CD4-positive, alpha-beta T cell treated with Interleukin-21 for 1 hour (primary cell): Measurements from ENCODE around the gene ZDHHC11B.
"Not testable (repeated sequence)": the region's sequence is repeated elsewhere in the genome, so short reads cannot be mapped to it uniquely, and the experiment has no call there.

Experiments used
- DNase-seq: peaks from one replicate; pipeline ENCODE4 v3.0.0-alpha.2; 2020

ZDHHC11B gene

DNA sequence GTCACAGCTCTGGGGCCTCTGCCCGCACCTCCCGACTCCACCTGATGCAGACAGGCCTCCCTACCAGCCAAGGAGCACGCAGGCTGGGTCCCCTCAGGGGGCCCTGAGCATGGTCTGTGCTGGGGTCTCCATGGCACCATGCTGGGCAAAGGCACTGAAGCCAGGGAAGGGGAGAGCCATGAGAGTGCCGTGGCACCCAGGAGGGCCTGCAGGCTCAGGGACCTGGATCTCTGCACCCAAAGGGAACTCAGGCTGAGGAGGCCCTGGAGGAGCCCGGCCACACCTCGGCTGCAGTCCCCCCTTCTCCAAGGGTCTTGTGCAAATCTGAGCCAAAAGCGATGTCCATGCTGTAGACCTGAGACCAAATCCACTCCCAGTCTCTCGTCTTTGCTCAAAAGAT is 32.5 kb downstream of the ZDHHC11B start:
- DNase-seq, result not testable (repeated sequence)

DNA sequence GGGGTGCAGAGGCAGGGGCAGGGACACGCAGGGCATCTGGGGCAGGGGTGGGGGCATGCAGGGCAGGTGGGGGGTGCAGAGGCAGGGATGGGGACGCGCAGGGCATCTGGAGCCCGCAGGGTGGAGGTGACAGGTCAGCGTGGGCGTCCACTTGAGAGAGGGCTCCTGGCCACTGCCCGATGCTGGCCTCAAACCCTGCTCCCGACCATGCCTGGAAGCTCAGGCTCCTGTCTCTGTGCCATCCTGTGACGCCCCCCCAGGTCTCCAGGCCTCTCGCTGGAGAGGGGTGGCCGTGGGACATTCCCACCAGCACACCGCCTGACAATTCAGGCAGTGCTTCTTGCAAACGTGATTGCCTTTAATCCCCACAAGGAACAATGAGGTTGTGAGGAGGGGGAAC is 33.0 kb downstream of the ZDHHC11B start:
- no peak for DNase-seq

DNA sequence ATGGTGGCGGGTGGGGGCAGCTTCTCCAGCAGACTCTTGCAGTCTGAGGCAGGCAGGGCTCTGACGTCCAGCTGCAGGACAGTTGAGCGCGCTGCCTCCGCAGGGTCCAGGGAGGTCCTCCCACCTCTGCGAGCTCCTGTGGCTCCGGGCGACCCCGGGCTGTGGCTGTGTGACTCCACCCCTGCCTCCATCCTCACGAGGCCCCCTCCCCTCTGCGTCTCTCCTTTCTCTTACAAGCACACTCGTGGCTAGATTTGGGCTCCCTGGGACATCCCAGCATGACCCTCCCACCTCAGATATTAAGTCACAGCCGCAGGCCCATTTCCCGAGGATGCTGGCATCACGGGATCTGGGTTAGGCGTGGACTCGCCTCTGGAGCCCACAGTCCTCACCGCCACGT is 34.3 kb downstream of the ZDHHC11B start:
- not testable (repeated sequence) for DNase-seq

DNA sequence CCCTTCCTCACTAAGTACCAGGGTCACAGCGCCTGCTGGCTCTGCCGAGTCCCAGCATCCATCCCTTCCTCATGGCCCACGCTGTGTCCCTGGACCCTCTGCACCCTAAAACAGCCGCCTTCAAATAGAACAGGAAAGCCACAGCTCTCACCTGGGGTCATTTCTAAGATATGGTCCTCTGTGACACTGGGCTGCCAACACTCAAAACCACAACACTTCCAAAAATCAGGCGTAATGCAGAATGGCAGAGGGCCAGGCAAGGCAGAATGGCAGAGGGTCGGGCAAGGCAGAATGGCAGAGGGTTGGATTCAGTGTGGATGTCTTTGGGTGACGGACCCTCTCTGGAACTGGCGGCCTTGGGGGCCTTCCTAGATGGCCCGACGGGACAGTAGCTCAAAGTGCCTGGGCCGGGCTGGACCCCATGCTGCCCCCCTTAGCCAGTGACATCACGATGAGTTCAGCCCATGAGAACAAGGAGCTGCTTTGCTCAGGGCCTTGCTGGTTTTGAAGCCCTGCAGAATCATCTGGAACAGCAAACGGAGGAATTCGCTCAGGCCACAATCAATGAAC is 35.3 kb downstream of the ZDHHC11B start:
- no peak for DNase-seq

DNA sequence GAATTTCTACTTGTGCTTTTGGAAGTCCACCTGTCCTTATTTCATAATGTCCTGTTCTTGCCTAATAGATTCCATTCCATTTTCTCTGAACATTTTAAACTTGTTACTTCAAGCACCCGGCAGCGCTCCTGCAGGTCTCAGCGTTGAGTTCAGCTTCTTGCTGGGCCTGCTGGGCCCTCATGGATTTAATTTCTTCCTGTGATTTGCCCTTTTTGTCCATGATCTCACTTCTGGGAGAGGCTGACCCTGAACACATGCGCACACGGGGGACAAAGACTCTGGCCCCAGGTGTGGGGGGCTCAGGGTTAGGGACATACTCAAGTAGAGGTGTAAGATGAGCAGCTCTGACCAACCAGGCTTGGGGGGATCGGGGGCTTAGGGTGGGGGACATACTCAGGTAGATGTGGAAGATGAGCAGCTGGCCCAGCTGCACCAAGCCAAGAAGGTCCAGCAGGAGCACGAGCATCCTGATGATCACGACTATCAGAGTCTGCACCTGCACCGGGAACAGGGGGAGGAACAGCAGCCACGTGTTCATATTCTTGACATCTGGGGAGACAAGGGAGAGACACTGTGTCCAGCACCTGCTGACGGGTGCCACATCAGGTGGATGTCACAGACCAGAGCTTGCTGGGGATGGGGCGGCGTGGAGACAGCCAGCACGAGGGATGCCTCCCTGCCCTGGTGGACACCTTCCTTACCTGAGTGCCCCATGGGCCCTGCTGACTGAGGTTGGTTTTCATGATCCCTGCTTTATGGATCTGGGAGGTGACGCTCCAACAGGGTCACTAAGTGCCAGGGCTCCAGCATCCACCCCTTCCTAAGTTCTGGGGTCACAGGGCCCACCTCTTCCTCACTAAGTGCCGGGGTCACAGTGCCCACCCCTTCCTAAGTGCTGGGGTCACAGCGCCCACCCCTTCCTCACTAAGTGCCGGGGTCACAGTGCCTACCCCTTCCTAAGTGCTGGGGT is 36.2 kb downstream of the ZDHHC11B start:
- not testable (repeated sequence) for DNase-seq

DNA sequence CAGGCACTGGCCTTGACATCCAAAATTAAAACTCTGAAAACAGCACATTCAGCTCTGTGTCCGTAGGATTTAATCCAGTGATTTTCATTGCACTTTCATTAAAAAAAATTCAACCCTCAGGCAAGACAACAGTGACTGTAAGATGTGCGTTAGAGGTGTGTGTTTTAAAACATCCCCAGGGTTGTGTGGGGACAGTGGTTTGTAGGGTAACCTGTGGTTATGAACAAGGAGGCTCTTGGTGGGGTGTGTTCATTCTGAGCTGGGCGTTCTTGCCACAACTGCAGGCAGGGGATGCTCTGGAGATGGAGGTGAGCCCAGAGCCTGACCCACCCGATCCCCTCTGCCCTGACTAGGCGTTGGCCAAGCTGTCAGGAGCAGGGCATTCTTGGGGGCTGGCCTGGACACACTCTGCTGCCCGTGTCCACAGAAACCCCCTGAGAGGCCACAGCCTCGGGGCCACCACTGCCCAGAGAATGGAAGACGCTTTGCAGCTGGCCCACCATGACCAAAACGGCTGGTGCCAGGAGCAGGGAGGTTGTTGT is 37.2 kb downstream of the ZDHHC11B start:
- not testable (repeated sequence) for DNase-seq

DNA sequence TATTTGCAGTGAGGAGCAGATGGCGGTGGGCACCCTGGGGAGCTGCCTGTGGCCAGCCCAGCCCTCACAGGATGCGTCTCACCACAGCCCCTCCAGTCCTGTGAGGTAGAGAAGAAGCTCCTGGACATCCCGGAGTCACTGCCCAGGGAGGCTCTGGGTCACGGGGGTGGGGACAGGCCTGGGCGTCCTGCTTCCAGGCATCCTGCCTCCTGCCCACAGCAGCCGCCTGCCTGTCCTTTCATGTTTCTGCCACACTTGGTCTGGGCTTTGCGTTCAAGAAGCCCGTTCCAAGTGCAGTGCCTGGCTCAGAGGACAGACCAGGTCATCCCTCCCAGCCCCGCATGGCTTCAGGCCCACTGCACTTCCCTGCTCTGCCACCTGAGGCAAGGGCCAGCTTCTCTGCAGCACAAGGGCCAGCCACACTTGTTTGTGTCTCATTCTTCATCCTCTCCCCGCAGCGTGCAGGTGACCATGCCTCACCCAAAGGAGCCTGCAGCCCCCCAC is 38.2 kb downstream of the ZDHHC11B start:
- DNase-seq, result no peak

DNA sequence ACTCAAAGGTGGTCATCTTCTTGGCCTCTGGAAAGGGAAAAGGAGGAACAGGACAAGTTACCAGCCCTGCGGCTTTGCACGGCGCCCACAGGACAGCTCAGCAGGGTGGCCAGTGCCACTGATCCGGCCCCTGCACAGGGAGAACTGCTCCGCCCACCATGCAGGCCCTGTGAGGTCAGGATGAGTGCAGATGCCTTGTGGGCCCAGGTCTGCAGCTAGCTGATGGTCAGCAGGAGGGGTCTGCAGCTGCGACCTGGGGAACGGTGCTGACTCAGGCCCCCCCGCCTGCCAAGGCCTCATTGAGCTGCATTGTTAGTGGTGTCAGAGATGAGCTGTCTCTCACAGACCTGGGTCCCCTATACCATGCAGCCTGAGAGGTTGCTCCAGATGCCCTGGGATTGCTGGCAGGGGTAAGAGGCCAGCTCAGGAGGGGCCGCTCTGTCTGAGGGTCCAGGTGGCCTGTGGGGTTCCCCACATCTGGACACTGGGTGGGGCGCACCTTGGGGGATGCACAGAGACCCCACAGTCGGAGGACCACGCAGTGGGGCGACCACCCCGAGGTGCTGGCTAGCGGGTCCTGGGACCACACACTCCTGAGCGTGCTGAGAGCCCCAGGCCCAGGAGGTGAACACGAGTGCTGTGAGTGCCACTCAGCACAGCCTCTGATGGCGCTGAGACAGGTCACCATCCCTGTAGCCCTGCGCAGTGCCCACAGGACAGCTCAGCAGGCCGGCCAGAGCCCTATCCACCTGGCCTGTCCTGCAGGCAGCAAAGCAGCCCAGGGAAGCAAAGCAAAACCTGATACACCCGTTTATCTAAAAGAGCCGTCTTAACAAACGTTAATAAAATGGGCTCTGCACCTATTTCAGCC is 39.0 kb downstream of the ZDHHC11B start:
- DNase-seq, result not testable (repeated sequence)

DNA sequence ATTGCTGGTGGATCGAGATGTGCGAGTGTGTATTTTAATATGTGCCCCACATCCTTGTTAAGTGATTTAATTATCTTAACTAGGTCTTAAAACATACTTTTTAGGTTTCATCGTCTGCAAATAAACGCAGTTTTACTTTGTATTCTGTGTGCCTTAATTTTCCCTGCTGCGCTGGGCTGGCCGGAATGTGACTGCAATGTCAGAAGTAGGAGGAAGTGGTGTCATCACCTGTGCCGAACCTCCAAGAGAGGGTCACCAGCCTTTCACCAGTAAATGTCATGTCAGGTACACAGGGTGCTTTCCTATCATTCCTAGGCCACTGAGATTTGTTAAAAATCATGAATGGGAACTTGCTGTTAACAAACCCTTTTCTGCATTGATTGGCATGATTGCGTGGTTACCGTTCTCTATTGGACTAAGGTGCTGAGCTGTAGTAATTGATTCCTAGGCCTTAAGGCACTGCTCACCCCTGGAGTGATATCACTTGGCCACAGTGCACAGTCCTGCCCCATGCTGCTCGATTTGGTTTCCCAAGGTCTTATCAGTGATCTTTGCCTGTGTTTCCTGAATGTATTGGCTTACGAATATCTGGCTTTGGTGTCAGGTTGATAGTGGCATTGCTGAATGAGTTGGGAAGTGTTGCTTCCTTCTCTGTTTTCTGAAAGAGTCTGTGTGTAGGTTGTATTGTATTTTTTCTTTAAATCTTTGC is 40.7 kb downstream of the ZDHHC11B start:
- not testable (repeated sequence) for DNase-seq

DNA sequence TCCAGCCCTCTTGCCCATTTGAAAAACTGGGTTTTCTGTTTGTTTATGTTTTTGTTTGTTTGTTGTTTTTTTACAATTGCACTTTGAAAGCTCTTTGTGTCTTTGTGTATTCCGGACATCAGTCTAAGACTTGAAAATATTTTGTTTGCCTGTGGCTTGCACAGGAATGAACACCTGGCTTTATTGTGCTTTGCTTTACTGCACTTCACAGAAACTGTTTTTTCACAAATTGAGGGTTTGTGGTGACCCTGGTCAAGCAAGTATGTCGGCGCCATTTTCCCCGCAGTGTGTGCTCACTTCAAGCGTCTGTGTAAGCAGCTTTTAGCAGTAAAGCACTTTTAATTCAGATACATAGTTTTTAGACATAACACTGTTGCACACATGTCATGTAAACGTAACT is 42.3 kb downstream of the ZDHHC11B start:
- DNase-seq, result not testable (repeated sequence)

DNA sequence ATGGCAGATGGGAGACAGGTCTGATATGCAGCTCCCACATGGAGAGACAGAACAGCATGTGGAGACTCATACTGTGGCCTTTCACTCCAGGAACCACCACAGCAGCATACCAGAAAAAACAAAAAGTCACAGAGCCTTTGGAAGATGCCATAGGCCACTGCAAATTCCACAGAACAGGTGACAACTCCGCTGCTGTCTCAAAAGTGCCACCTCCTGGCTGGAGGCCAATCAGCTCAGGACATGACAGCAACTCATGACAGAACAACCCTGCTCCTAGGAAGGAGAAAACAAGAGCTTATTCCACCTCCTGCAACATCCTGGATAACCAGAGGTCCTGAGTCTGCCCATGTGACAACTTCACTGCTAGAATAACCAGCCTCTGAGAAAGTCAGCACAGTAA is 50.4 kb downstream of the ZDHHC11B start:
- not testable (repeated sequence) for DNase-seq

DNA sequence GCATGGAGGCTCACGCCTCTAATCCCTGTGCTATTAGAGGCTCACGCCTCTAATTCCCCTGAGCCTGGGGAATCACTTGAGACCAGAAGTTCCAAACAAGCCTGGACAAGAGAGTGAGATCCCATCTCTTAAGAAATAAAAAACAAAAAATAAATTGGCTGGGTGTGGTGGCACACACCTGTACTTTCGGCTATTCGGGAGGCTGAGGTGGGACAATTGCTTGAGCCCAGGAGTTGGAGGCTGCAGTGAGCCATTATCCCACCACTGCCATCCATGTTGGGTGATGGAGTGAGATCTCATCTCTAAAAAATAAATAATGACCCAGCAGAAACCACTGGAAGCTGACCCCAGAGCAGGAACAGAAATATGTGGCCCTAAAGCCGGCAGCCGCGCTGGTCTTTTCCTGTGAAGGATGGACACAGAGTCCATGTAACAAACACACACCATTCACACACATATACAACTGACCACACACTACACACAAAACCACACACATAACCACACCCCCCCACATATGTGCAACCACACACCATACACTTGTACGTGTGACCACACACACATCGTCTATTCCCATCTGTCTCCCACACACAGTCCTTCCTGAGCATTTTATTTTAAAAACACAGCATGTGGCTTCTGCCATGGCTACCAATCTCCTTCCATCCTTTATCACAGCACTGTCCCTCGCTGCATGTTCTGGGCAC is 51.6 kb downstream of the ZDHHC11B start:
- DNase-seq, result not testable (repeated sequence)

DNA sequence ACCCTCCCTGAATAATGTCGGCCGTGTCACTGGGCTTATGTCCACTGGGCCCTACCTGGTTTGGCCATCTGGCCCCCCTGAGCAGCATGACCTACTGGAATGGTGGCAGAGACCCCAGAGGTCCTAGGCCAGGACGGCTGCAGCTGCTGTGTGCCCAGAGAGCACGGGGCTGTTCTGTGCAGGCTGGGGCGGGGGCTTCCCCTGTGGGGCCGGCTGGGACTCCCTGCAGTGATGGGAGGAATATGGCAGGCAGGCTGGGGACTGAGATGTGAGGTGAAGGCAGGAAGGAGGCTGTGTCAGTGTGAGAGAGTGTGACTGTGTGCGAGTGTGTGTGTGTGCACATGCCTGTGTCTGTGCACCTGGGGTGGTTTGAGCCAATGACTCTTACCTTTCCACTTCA is 55.3 kb downstream of the ZDHHC11B start:
- not testable (repeated sequence) for DNase-seq

DNA sequence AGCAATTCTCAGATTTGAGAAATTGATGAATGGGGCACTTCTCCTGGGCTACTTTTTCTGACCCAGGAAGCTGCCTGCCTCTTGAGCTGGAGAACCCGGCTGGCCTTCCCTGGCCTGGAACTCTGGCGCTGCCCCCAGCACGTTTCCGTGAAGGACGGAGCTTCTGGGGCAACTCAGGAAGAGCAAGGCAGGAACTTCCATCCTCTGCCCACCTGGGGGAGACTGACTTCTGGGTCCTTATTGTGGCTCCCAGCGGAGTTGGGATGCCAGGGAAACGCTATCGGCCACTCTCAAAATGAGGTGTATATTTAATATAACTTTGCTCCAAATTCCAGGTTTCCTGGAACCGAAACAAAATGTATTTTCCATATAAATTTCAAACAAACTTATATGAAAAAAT is 57.4 kb downstream of the ZDHHC11B start:
- DNase-seq, result not testable (repeated sequence)

DNA sequence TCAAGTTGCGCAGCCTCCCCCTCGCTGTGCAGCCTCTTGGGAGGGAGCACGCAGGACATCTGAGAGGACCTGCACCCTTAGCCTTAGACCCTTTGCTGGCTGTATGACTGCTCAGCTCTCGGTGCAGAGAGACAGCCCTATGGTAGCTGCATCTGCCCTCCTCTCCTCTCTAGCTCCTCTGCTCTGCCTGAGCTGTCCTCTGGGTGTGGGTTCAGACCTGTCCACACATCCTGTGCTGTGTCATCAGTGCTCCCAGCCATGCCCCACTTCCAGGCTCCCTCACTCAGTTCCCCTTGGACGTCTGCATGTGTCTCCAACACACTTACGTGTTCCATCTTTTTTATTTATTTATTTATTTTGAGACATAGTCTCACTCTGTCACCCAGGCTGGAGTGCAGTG is 60.7 kb downstream of the ZDHHC11B start:
- DNase-seq, result not testable (repeated sequence)

DNA sequence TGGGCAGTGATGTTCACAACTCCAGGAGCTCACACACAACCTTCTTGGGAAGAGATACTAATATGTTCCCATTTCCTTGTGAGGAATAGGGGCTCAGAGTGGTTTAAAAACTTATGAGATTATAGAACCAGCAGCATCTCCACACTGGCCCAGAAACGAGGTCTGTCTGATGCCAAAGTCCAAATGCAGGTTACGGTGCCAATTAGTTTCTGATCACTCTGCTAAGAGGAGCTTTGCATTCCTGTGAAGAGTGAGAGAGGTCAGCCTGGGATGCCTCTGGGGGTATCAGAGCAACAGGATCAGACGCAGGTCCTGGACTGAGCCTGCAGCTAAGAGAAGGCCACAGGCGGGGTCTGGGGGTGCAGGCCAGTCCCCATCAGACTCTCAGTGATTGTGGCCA is 61.2 kb downstream of the ZDHHC11B start:
- not testable (repeated sequence) for DNase-seq

DNA sequence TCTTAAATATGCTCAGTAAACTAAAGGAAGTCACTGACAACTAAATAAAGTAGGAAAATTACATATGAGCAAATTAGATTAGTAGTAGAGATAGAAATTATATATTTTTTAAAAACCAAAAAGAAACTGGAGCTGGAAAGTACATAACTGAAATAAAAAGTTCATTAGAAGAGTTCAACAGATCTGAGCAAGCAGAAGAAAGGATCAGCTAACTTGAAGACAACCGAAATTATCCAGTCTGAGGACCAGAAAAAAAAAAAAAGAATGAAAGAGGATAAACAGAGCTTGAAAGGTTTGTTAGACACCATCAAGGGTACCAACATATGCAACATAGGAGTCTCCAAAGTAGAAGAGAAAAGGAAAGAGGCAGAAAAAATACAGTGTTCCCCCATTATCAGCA is 65.2 kb downstream of the ZDHHC11B start:
- not testable (repeated sequence) for DNase-seq

DNA sequence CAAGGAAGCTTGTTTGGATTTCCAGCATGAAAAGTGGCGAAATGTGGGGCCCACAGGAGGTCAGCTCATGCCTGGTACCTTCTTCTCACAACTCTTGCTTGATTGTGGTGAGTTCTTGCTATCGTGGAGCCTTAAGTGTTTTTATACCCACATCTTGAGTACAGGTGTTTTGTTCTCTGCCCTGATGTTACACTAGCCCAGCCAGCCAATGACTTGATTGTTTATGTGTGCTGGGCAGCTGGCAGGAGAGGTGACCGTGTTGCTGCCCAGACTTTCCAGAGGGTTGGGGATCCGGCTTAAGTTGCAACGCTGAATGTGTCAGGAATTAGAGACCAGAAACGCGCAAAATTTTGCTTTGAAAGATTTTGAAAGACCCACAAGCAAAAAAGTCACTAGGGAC is 67.4 kb downstream of the ZDHHC11B start:
- DNase-seq, result no peak

DNA sequence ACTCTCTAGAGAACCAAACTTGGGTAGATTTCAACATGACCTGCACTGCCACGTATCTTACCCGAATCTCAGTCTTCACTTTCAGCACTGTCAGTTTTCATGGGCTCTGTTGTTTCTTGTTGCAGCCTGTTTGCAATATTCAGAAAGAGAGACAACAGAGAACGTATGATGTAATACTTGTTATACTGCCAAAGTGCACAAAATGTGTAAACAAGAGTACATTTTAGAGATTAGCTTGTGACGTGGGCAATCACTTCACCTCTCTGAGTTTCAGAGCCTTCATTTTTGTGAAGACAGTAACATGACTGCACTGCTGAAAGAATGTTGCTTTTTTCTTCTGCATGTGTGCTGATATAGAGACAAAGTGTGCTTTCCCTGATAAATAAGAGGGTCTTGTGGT is 67.8 kb downstream of the ZDHHC11B start:
- not testable (repeated sequence) for DNase-seq

DNA sequence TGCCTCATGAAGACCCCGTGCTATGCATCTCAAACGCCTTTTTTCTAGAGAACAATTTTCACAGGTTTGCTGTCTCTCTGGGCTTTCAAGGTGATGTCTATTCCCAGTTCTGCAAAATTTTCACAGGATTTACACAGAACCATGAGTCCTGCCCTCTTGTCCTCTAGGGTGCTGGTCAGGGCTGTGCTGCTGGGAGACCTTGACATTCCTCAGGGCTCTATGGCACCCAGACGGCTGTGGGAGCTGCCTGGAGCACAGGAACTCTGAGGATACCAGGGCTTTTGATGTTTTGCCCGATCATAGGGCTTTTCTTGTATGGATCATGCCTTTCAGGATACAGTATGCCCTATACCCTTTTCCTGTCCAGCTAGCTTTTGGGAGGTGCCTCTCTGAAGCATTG is 68.9 kb downstream of the ZDHHC11B start:
- DNase-seq, result not testable (repeated sequence)
